Stimulated activated naive CD8-positive, alpha-beta T cell treated with anti-CD3 and anti-CD28 coated beads, Interleukin-15, amount 100 ng/mL, for 72 hours (primary cell): ENCODE results near the gene COG5.

Experiments used
- ATAC-seq: fragments of 150-1000 bp; cut with Tn5 transposase; 2 replicates; pipeline ENCODE4 v1.10.0; 2021; ENCODE audit warnings: mild to moderate bottlenecking, moderate library complexity
- DNase-seq, 2 donors: peaks; one replicate each; pipeline ENCODE4 v3.0.0; 2021 to 2022
- H3K27ac Mint-ChIP-seq, 2 donors: one replicate each; pipeline ENCODE4 v1.8.0; 2022; ENCODE audit warnings: mild to moderate bottlenecking in 2 of 2, mixed read lengths in 2 of 2, moderate library complexity in 2 of 2
- H3K27me3 Mint-ChIP-seq: one replicate; pipeline ENCODE4 v1.8.0; 2022; ENCODE audit warnings: mixed read lengths
- H3K4me1 Mint-ChIP-seq: one replicate; pipeline ENCODE4 v1.8.0; 2022; ENCODE audit warnings: mild to moderate bottlenecking, mixed read lengths
- H3K4me3 Mint-ChIP-seq, 2 donors: one replicate each; pipeline ENCODE4 v1.8.0; 2022; ENCODE audit warnings: mild to moderate bottlenecking in 2 of 2, mixed read lengths in 2 of 2, moderate library complexity in 1 of 2
- H3K9me3 Mint-ChIP-seq, 2 donors: one replicate each; pipeline ENCODE4 v1.8.0; 2022; ENCODE audit warnings: mixed read lengths in 2 of 2

The COG5 gene

DNA sequence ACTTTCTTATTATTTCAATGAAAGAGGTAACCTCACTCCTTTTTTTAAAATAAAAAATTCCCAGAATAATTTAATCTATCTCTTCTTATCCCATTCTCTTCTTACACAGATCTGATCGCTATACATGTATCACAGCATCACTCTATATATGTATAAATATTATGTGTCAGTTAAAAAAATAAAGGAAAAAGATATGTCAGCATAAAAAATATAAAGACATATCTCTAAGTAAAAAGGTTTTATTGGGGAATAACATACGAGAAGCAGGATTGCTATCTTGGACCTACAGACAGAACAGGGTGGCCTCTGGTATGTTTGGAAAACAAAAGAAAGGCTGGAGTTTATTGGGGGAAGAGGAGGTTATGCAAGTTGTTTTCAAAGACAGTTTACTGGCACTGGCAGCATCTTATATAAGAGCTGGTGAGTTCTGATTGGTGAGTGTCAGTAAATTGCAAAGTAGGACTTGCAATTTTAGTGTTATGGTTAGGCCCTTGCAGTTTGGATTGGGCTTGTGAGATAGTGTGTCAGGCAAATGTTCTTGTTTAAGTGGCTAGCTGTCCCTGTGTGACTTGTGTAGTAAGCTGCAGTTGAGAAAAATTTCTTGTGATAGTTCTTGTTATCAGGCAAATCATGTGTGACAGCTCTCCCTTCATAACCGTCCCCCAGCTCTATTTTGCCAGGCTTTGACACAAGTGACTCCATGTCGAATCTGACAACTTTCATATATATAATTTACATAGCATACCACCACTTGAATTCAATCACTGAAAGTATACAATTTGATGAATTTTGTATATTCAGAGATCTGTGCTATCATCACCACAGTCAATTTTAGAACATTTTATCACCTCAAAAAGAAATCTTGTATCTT, 276.7 kb downstream of the COG5 start:
- DNase-seq (no peak), ATAC-seq (no peak)
- H3K27ac Mint-ChIP-seq = no peak overlapping the region
- H3K4me1 Mint-ChIP-seq = no peaks in the 10 kb centered on the region
- no peak overlapping the region for H3K4me3 Mint-ChIP-seq
- no peaks in the 10 kb centered on the region for H3K27me3 Mint-ChIP-seq
- H3K9me3 Mint-ChIP-seq = no peaks in the 10 kb centered on the region

DNA sequence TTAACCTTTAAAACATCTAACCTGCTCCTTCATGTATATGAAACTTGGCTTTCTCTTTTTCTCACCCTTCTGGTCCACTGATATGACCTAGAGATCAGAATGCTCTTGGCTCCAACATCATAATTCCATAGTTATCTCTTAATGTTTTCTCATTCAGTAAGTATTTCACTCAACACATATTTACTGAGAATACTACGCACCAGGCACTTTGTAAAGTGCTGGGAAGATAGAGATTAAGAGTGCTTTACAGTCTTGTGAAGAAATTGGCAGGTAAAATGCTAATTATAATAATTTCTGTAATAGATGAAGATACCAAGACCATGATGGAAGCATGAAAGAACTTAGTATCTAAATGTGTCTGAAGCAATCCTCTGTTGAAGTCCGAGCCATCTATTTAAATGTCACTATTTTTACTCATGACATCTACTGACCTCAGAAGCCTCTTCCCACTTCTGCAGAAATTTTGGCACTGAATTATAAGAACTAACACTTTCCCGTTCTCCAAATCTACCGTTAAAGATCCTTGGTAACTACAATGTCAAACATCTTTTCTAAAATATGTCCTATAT, 278.7 kb downstream of the COG5 start:
- peak overlapping the region in 1 of 2 donors; percentile 41 for H3K27ac Mint-ChIP-seq
- no peaks in the 10 kb centered on the region for H3K9me3 Mint-ChIP-seq
- no peaks in the 10 kb centered on the region for H3K4me1 Mint-ChIP-seq
- DNase-seq = no peak
- no peak overlapping the region for H3K4me3 Mint-ChIP-seq
- no peak for ATAC-seq
- no peaks in the 10 kb centered on the region for H3K27me3 Mint-ChIP-seq

GRCh38 chr7:107277331-107277730, 286.4 kb downstream of the COG5 start:
- DNase-seq (no peak), ATAC-seq (no peak)
- Mint-ChIP-seq H3K9me3 (no peaks in the 10 kb centered on the region), H3K27me3 (no peaks in the 10 kb centered on the region), H3K4me1 (peaks cover 7% of the 10 kb centered on the region), H3K4me3 (no peak overlapping the region), H3K27ac (peak overlapping the region in 1 of 2 donors; percentile 81)

- no peak for ATAC-seq
- DNase-seq = no peak
- Mint-ChIP-seq H3K27ac (no peak overlapping the region), H3K4me3 (peak overlapping the region in 1 of 2 donors; percentile 18), H3K4me1 (peaks cover 7% of the 10 kb centered on the region), H3K27me3 (no peaks in the 10 kb centered on the region), H3K9me3 (no peaks in the 10 kb centered on the region)
Measured at GRCh38 chr7:107276220-107276827, 287.4 kb downstream of the COG5 start.

GRCh38 chr7:107274506-107274905, 289.2 kb downstream of the COG5 start:
- Mint-ChIP-seq H3K4me1 (peaks cover 7% of the 10 kb centered on the region), H3K27ac (no peak overlapping the region)
- no peak for ATAC-seq

GRCh38 chr7:107269790-107270189, 293.9 kb downstream of the COG5 start:
- H3K9me3 Mint-ChIP-seq = no peaks in the 10 kb centered on the region
- no peaks in the 10 kb centered on the region for H3K4me1 Mint-ChIP-seq
- ATAC-seq (no peak), DNase-seq (no peak)
- no peak overlapping the region for H3K4me3 Mint-ChIP-seq
- H3K27me3 Mint-ChIP-seq = no peaks in the 10 kb centered on the region
- no peak overlapping the region for H3K27ac Mint-ChIP-seq

More at GRCh38 chr7:107274506-107274905, 289.2 kb downstream of the COG5 start:
- H3K9me3 Mint-ChIP-seq = no peaks in the 10 kb centered on the region
- H3K27me3 Mint-ChIP-seq = no peaks in the 10 kb centered on the region
- no peak overlapping the region for H3K4me3 Mint-ChIP-seq
- no peak for DNase-seq

- Mint-ChIP-seq H3K4me1 (no peaks in the 10 kb centered on the region), H3K9me3 (no peaks in the 10 kb centered on the region), H3K27me3 (no peaks in the 10 kb centered on the region), H3K27ac (no peak overlapping the region), H3K4me3 (no peak overlapping the region)
- no peak for DNase-seq
- no peak for ATAC-seq
Measured at GRCh38 chr7:107268594-107268993, 295.1 kb downstream of the COG5 start.

DNA sequence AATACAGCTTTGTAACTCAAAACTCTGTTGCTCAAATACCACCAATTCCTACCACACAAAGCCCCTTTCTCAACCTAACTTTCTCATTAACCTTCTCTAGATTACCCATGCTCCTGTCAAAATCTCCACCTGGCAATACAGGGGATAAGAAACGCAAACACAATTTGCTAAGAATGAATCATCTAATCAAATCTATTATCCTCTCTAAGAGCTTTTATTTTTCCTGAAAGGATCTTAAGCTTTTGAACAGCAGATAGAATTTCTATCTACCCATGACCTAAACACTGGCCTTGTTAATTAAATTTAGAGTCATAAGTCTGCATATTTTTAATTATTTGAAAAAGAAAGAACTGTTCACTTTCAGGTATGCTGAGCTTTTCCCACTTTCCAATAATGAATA, 296.6 kb downstream of the COG5 start:
- ATAC-seq (no peak), DNase-seq (no peak)
- Mint-ChIP-seq H3K9me3 (no peaks in the 10 kb centered on the region), H3K4me1 (no peaks in the 10 kb centered on the region), H3K27me3 (no peaks in the 10 kb centered on the region), H3K27ac (no peak overlapping the region), H3K4me3 (no peak overlapping the region)

DNA sequence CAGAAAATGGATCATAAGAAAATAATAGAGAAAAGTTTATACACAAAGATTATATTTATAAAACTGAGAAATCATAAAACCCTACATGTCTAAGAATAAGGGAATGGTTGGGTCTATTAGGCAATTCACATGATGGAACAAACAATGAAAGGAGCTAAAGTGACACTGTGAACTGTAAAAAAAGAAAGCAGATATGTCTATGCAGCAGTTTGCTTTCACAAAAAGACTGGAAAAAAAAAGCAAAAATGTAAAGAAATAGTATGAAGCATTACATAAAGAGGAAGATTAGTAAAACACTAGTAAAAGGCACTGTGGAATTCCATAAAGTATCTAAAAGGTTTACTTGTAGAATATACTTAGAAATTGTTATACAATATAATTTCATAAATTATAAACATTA, 299.0 kb downstream of the COG5 start:
- peak overlapping the region in 1 of 2 donors; percentile 6 for H3K27ac Mint-ChIP-seq
- no peak for ATAC-seq
- no peak for DNase-seq
- no peak overlapping the region for H3K4me3 Mint-ChIP-seq
- H3K4me1 Mint-ChIP-seq = no peaks in the 10 kb centered on the region
- H3K27me3 Mint-ChIP-seq = no peaks in the 10 kb centered on the region
- no peaks in the 10 kb centered on the region for H3K9me3 Mint-ChIP-seq

- Mint-ChIP-seq H3K4me1 (no peaks in the 10 kb centered on the region), H3K4me3 (no peak overlapping the region), H3K27me3 (no peaks in the 10 kb centered on the region), H3K27ac (no peak overlapping the region), H3K9me3 (no peaks in the 10 kb centered on the region)
- DNase-seq (no peak), ATAC-seq (no peak)
Measured at GRCh38 chr7:107262857-107263256, 300.9 kb downstream of the COG5 start.

- Mint-ChIP-seq H3K27ac (no peak overlapping the region), H3K4me1 (no peaks in the 10 kb centered on the region), H3K4me3 (no peak overlapping the region), H3K9me3 (no peaks in the 10 kb centered on the region), H3K27me3 (no peaks in the 10 kb centered on the region)
- no peak for ATAC-seq
- DNase-seq = no peak
Measured at GRCh38 chr7:107258737-107259136, 305.0 kb downstream of the COG5 start.

DNA sequence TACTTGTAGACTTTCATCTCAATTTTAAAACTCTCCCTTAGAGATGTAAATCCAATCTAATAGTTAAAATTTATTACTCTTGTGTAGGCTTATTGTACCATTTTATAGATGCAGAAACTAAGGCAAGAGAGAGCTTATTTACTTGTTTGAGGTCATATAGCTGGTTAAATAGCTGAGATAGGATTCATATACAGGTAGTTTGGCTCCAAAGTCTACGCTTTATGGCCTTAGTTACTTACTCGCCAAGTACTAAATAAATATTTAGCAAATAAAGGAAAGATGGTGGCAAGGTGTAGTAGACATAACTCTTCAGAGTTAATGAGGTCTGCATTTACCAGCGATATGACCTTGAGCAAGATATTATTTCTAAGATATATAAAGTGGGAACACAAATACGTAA, 308.1 kb downstream of the COG5 start:
- H3K27ac Mint-ChIP-seq = peak overlapping the region in 1 of 2 donors; percentile 5
- ATAC-seq (no peak), DNase-seq (no peak)
- no peaks in the 10 kb centered on the region for H3K27me3 Mint-ChIP-seq
- peaks cover 8% of the 10 kb centered on the region for H3K4me1 Mint-ChIP-seq
- H3K9me3 Mint-ChIP-seq = no peaks in the 10 kb centered on the region
- no peak overlapping the region for H3K4me3 Mint-ChIP-seq

DNA sequence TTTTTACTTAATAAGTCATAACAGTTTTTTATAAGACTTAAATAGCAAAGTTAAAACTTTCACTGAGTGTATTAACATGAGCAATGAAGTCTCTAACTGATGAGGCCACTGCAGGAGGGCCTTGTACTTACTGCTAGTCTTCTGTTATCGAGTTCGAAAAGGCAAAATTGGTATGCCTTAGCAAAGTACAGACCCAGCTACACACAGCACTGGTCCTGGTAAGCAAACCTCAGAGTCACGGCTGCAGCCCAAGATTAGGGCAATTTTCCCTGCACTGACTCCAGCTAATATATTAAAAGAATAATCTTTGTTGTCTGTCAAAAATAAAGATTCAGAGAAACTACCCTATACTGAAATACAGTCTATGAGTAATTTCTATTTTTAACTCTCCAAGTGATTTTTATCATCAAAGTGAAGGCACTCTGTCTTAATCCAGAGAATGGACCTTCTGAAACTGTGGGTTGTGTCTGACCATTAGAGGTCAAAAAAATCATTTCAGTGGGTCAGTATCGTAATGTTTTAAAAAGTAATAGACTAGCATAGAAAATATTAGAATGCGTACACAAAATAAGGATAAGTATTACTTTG, 309.2 kb downstream of the COG5 start:
- no peaks in the 10 kb centered on the region for H3K27me3 Mint-ChIP-seq
- ATAC-seq = no peak
- no peaks in the 10 kb centered on the region for H3K9me3 Mint-ChIP-seq
- peaks cover 8% of the 10 kb centered on the region for H3K4me1 Mint-ChIP-seq
- no peak overlapping the region for H3K4me3 Mint-ChIP-seq
- no peak for DNase-seq
- no peak overlapping the region for H3K27ac Mint-ChIP-seq

DNA sequence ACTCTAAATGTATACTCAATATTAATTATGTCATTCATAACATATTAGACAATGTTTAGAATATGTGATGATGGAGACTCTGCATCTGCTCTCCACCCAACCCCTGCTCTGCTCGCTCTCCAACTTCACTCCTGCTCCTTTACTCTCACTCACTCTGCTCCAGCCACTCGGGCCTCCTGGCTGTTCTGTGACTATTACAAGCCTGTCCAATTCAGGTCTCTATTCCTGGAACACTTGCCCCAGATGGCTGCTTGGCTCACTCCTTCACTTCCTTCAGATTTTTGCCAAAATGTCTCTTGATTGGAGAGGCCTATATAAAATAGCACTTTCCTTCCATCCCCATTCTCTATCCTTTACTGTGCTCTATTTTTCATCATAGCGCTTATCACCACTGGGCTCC, 310.1 kb downstream of the COG5 start:
- Mint-ChIP-seq H3K4me1 (peaks cover 8% of the 10 kb centered on the region), H3K9me3 (no peaks in the 10 kb centered on the region), H3K27me3 (no peaks in the 10 kb centered on the region), H3K27ac (no peak overlapping the region), H3K4me3 (no peak overlapping the region)
- ATAC-seq (no peak), DNase-seq (no peak)

DNA sequence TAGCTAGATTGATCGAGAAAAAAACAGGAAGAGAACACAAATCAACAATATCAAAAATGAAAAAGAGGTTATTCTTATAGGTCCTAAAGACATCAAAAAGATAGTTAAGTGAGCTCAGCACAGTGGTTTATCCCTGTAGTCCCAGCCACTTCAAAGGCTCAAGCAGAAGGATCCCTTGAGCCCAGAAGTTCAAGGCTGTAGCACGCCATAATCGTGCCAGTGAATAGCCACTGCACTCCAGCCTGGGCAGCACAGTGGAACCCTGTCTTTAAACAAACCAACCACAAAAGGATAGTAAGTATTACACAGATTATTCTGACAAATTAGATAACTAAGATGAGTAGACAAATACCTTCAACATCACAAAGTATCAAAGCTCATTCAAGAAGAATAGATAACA, 311.8 kb downstream of the COG5 start:
- H3K4me1 Mint-ChIP-seq = peaks cover 8% of the 10 kb centered on the region
- peaks cover 0 to 7% of the 10 kb centered on the region in 2 donors for H3K9me3 Mint-ChIP-seq
- no peak overlapping the region for H3K27ac Mint-ChIP-seq
- no peak for ATAC-seq
- H3K4me3 Mint-ChIP-seq = no peak overlapping the region
- DNase-seq = no peak
- no peaks in the 10 kb centered on the region for H3K27me3 Mint-ChIP-seq
